Liver (tissue), 9 donors: Measurements from ENCODE around the gene KIR2DL1. TPM values are rescaled to one million over a fixed set of nuclear protein-coding genes. Genes with fewer than 3 reads are reported as not detected.

Source experiments
- DNase-seq: peaks from one replicate; pipeline ENCODE4 v3.0.0-alpha.2; 2017; ENCODE audit warnings: low spot score
- H3K27ac ChIP-seq, 2 donors: one replicate each; pipeline ENCODE4 v1.7.0; 2013; ENCODE audit warnings: inconsistent platforms in 2 of 2, low read length in 2 of 2, control low read depth in 1 of 2, low read depth in 1 of 2, mild to moderate bottlenecking in 1 of 2
- H3K27me3 ChIP-seq, 4 donors: one replicate each; pipeline versions ENCODE4 v1.6.1 to v1.7.0; 2013; ENCODE audit warnings: low read length in 3 of 4, inconsistent platforms in 1 of 4, mild to moderate bottlenecking in 1 of 4, moderate library complexity in 1 of 4; ENCODE audit not compliant: control insufficient read depth in 4 of 4, insufficient read depth in 4 of 4
- H3K36me3 ChIP-seq, 4 donors: one replicate each; pipeline versions ENCODE4 v1.6.1 to v1.7.0; 2013; ENCODE audit warnings: low read length in 3 of 4, mild to moderate bottlenecking in 3 of 4, low read depth in 1 of 4, moderate library complexity in 1 of 4; ENCODE audit not compliant: control insufficient read depth in 4 of 4, insufficient read depth in 3 of 4
- H3K4me1 ChIP-seq, 4 donors: one replicate each; pipeline versions ENCODE4 v1.6.1 to v1.7.0; 2013; ENCODE audit warnings: low read length in 3 of 4, mild to moderate bottlenecking in 3 of 4, moderate library complexity in 1 of 4; ENCODE audit not compliant: control insufficient read depth in 4 of 4, insufficient read depth in 4 of 4
- H3K4me3 ChIP-seq, 3 donors: one replicate each; pipeline versions ENCODE4 v1.6.1 to v1.7.0; 2013; ENCODE audit warnings: low read length in 3 of 3, control low read depth in 1 of 3, low read depth in 1 of 3, mild to moderate bottlenecking in 1 of 3
- H3K9ac ChIP-seq, 2 donors: one replicate each; pipeline ENCODE4 v1.7.0; 2013; ENCODE audit warnings: low read length in 2 of 2, mild to moderate bottlenecking in 2 of 2, moderate library complexity in 2 of 2, control low read depth in 1 of 2, low read depth in 1 of 2
- H3K9me3 ChIP-seq, 4 donors: one replicate each; pipeline versions ENCODE4 v1.6.1 to v1.7.0; 2013; ENCODE audit warnings: low read length in 3 of 4; ENCODE audit not compliant: control insufficient read depth in 4 of 4
- ATF3 ChIP-seq: IDR thresholded peaks from 2 replicates; pipeline ENCODE4 v1.6.1; 2016; ENCODE audit warnings: antibody characterized with exemption
- EGR1 ChIP-seq, 2 donors: IDR thresholded peaks; 2 replicates each; pipeline ENCODE4 v1.6.1; 2016 to 2018; ENCODE audit warnings: antibody characterized with exemption in 2 of 2, low read depth in 2 of 2
- FOXA1 ChIP-seq: IDR thresholded peaks from 2 replicates; pipeline ENCODE4 v1.6.1; 2016; ENCODE audit warnings: antibody characterized with exemption
- FOXA2 ChIP-seq: IDR thresholded peaks from 2 replicates; pipeline ENCODE4 v1.6.1; 2016; ENCODE audit warnings: antibody characterized with exemption
- GABPA ChIP-seq, 2 donors: IDR thresholded peaks in 1 of 2; conservative IDR thresholded peaks in 1 of 2; 2 replicates each; pipeline ENCODE4 v1.6.1; 2016; ENCODE audit warnings: antibody characterized with exemption in 2 of 2, mild to moderate bottlenecking in 1 of 2, moderate library complexity in 1 of 2
- HNF4G ChIP-seq: IDR thresholded peaks from 2 replicates; pipeline ENCODE4 v1.6.1; 2016; ENCODE audit warnings: antibody characterized with exemption
- JUND ChIP-seq, 2 donors: IDR thresholded peaks; 2 replicates each; pipeline ENCODE4 v1.6.1; 2016; ENCODE audit warnings: antibody characterized with exemption in 2 of 2
- MAX ChIP-seq: IDR thresholded peaks from 2 replicates; pipeline ENCODE4 v1.6.1; 2016; ENCODE audit warnings: antibody characterized with exemption
- NR2F2 ChIP-seq: IDR thresholded peaks from 2 replicates; pipeline ENCODE4 v1.6.1; 2016; ENCODE audit warnings: antibody characterized with exemption
- RAD21 ChIP-seq, 2 donors: IDR thresholded peaks; 2 replicates each; pipeline ENCODE4 v1.6.1; 2016; ENCODE audit warnings: antibody characterized with exemption in 2 of 2, mild to moderate bottlenecking in 2 of 2
- REST ChIP-seq: IDR thresholded peaks from 2 replicates; pipeline ENCODE4 v1.6.1; 2016; ENCODE audit warnings: antibody characterized with exemption, mild to moderate bottlenecking
- RXRA ChIP-seq, 2 donors: IDR thresholded peaks; 2 replicates each; pipeline ENCODE4 v1.6.1; 2017 to 2018; ENCODE audit warnings: antibody characterized with exemption in 2 of 2, mild to moderate bottlenecking in 1 of 2
- SP1 ChIP-seq: IDR thresholded peaks from 2 replicates; pipeline ENCODE4 v1.6.1; 2018; ENCODE audit warnings: antibody characterized with exemption, mild to moderate bottlenecking
- TAF1 ChIP-seq: conservative IDR thresholded peaks from 2 replicates; pipeline ENCODE4 v1.6.1; 2016; ENCODE audit warnings: antibody characterized with exemption, mild to moderate bottlenecking
- YY1 ChIP-seq: IDR thresholded peaks from 2 replicates; pipeline ENCODE4 v1.6.1; 2016; ENCODE audit warnings: antibody characterized with exemption, mild to moderate bottlenecking
- WGBS: extraction: QIAGEN DNeasy Blood & Tissue Kit; methylation state at CpG from one replicate; pipeline ENCODE4 v1.1.7; 2013; 5-methylcytosine and 5-hydroxymethylcytosine counted together
- polyA plus RNA-seq, 2 donors: library from polyadenylated mRNA; stranded (reverse) in 1 of 2; unstranded in 1 of 2; fragments of 200-250 nt in 1 of 2; fragments of >200 nt in 1 of 2; fragmentation: Nextera tagmentation in 1 of 2; extraction: Ambion mirVana in 1 of 2; gene quantifications; one replicate each; pipeline versions ENCODE4 v1.2.1 to v1.2.3, GENCODE V29; 2013 to 2015
- total RNA-seq, 2 donors: library from RNA; depleted of rRNA; stranded (reverse); fragments of >200 nt; gene quantifications; one replicate each; pipeline ENCODE4 v1.2.3, GENCODE V29; 2014
- TF ChIP-seq, protein P1 (sequence below): fragments of 150-350 bp; IDR thresholded peaks from 2 replicates; pipeline ENCODE4 v1.5.1; 2017; ENCODE audit warnings: improper control_type of control experiment, low read depth, low read length; ENCODE audit not compliant: missing input control
- TF ChIP-seq, protein P2 (sequence below): IDR thresholded peaks from 2 replicates; pipeline ENCODE4 v1.6.1; 2016; ENCODE audit warnings: antibody characterized with exemption
- donor health status: healthy.
- donor health status: healthy.
- donor health status: healthy.
- donor health status: healthy.
- donor health status: healthy.

Gene KIR2DL1
- total and polyA plus RNA-seq, 4 donors, result 0.05 to 0.17 TPM; not detected in 2

DNA sequence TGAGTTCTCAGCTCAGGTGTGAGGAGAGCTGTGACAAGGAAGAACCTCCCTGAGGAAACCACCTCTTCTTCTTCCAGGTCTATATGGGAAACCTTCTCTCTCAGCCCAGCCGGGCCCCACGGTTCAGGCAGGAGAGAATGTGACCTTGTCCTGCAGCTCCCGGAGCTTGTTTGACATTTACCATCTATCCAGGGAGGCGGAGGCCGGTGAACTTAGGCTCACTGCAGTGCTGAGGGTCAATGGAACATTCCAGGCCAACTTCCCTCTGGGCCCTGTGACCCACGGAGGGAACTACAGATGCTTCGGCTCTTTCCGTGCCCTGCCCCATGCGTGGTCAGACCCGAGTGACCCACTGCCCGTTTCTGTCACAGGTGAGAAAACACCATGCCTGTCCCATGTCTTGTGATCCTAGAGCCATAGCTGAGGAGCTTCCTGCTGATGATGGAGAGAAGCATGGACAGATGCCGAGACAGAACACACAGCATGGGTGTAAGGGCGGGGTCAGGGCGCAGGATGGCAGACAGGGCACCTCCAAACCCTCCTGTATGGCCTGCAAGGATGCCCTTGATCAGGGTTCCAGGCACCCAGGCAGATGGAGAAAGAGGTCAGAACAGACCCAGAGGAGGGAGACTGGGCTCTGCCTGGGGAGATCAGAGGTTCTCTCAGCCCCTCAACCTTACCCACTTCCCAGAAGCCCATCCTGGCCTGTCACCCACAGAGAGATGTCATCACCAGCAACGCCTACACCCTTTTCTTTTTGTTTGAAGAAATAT lies 40.0 kb upstream of the KIR2DL1 start:
- Histone ChIP-seq H3K4me1 (no peaks in the 10 kb centered on the region), H3K36me3 (no peaks in the 10 kb centered on the region), H3K27ac (no peak overlapping the region), H3K4me3 (no peak overlapping the region), H3K9me3 (no peaks in the 10 kb centered on the region), H3K9ac (no peak overlapping the region), H3K27me3 (peaks cover 0 to 10% (median 0%) of the 10 kb centered on the region in 4 donors)
- TF ChIP-seq TAF1 (no peak), FOXA1 (no peak), RXRA (IDR thresholded peaks at IDR 0.05) (no peak), ATF3 (no peak), HNF4G (no peak), YY1 (no peak), JUND (IDR thresholded peaks at IDR 0.05) (no peak), MAX (no peak), REST (no peak), SP1 (no peak), FOXA2 (no peak), NR2F2 (no peak), EGR1 (IDR thresholded peaks at IDR 0.05; ENCODE audit: low read depth in 2 of 2) (no peak), GABPA (IDR thresholded peaks at IDR 0.05 in 1 of 2, conservative IDR thresholded peaks at IDR 0.05 in 1 of 2) (no peak), RAD21 (IDR thresholded peaks at IDR 0.05) (no peak)
- TF ChIP-seq, protein P1, sequence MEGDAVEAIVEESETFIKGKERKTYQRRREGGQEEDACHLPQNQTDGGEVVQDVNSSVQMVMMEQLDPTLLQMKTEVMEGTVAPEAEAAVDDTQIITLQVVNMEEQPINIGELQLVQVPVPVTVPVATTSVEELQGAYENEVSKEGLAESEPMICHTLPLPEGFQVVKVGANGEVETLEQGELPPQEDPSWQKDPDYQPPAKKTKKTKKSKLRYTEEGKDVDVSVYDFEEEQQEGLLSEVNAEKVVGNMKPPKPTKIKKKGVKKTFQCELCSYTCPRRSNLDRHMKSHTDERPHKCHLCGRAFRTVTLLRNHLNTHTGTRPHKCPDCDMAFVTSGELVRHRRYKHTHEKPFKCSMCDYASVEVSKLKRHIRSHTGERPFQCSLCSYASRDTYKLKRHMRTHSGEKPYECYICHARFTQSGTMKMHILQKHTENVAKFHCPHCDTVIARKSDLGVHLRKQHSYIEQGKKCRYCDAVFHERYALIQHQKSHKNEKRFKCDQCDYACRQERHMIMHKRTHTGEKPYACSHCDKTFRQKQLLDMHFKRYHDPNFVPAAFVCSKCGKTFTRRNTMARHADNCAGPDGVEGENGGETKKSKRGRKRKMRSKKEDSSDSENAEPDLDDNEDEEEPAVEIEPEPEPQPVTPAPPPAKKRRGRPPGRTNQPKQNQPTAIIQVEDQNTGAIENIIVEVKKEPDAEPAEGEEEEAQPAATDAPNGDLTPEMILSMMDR, result no peak
- TF ChIP-seq, protein P2, sequence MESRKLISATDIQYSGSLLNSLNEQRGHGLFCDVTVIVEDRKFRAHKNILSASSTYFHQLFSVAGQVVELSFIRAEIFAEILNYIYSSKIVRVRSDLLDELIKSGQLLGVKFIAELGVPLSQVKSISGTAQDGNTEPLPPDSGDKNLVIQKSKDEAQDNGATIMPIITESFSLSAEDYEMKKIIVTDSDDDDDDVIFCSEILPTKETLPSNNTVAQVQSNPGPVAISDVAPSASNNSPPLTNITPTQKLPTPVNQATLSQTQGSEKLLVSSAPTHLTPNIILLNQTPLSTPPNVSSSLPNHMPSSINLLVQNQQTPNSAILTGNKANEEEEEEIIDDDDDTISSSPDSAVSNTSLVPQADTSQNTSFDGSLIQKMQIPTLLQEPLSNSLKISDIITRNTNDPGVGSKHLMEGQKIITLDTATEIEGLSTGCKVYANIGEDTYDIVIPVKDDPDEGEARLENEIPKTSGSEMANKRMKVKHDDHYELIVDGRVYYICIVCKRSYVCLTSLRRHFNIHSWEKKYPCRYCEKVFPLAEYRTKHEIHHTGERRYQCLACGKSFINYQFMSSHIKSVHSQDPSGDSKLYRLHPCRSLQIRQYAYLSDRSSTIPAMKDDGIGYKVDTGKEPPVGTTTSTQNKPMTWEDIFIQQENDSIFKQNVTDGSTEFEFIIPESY, result no peak
- 56% methylated on average over 15 of the region's 15 CpGs for WGBS
- DNase-seq, result no peak
